Activated CD8-positive, alpha-beta memory T cell treated with anti-CD3 and anti-CD28 coated beads for 48 hours (primary cell): ENCODE measurements around the gene ABHD15.

Source experiments
- DNase-seq, 3 experiments: peaks; one replicate each; pipeline ENCODE4 v3.0.0-alpha.2; 2020; ENCODE audit warnings: low read depth in 2 of 3, low spot score in 2 of 3

Gene ABHD15

DNA sequence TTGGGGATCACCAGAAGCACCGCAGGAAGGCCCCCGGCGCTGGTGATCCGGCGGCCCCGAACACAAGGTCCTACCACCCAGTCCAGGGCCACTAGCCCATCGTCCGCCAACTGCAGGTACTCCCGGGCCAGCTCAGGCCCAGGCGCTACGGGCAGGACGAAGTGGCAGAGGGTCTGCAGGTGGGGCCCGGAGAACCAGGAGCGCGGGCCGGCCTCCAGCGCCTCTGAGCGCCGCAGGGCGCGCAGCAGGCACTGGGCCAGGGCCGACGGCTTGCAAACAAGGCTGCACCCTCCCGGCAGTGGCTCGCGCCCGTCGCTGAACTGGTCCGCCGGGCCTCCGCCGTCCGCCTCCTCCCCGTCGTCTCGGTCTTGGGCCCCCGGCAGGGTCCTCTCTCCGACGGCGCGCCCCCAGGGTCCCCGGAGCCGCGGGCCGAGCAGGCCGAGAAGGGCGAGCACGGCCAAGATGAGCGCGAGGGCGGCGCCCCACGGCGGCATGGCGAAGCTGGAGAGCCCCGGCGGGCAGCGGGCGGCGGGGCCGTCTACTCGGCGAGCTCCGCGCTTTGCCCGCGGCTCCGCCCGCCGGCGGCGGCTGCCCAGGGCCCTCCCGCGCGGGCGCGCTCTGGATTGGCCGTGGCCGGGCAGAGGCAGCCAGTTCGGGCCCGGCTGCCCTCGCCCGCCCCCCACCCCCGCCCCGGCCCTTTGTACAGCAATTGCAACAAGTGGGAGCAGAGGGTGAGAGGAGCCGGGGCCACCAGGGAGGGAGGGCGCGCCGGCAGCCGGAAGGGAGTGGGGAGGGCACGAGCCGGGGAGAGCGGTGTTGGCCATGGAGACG is at the start of gene ABHD15:
Gene ABHD15 (minus strand): TSS at position 565 of the 831 bp plus-strand sequence. CDS start 71 bp downstream, at position 494.
- DNase-seq, result peak in 2 of 3 experiments; percentile 53 to 55

- peak in 2 of 3 experiments; percentile 72 to 73 for DNase-seq
Measured at GRCh38 chr17:29615492-29616299, 48.9 kb upstream of the ABHD15 start.

DNA sequence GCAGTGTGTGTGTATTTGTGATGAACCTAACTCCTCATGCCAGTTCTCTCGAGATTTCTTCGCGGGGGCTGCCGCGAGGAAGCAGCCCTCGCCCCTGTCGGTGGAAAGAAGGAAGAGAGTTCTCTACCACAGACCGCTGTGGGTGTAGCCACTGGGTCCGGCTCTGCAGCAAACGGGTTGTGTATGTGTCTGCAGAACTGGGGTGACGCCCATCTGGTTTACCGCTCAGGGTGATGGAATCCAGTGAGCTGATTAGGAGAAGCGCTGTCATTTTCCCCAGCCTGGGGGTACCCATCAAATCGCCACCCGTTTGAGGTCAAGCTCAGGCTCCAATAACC is 48.2 kb upstream of the ABHD15 start:
- peak in 1 of 3 experiments; percentile 38 for DNase-seq

DNA sequence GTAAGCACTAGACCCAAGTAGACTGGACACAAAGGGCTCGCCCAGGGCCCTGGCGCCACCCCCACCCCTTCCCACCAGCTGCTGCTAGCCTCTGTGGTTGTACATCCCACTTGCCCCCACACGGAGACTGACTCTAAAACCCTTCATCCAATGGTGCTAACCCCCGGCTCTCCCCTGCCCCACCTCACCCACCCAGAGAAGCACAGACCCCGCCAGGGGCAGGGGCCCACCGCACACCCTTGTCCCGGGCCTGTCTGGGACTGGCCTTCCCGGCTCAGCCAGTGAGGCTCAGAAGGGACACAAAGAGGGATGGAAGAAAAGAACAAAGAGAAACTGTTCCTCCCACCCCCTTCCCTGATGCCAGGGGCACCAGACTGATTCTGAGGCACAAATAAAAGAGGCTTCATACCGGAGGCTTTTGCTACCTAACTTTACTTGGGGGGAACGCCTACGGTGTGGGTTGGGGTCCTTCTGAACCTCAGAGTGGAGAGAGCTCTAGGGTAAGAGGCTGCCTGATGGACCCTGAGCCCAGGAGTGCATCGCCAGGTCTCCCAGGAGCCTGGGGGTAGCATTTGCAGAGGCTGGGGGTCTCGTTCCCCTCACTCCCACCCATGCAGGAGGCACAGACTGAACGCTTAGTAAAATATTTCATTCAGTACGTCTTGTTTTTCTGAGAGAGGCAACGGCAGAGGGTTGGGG is 47.7 kb upstream of the ABHD15 start:
- no peak for DNase-seq

DNA sequence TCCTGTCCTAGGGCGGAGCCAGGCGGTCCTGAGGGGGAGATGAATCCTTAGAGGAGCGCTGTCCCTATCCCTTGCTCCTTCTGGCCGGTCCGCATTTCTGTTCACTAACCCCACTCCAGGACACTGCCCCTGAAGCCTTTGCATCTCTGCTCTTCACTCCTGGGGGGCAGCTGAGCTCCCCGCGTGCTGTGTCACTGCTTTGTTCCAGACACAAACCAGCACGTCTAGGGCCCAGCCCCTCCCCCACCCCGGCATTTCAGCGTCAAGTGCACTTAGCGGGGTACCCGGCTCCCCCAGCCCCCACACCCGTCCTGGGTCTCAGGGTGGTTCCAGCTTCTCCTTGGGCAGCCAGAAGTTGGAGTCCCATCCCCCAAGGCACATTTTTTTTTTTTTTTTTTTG is 47.0 kb upstream of the ABHD15 start:
- DNase-seq, result no peak

DNA sequence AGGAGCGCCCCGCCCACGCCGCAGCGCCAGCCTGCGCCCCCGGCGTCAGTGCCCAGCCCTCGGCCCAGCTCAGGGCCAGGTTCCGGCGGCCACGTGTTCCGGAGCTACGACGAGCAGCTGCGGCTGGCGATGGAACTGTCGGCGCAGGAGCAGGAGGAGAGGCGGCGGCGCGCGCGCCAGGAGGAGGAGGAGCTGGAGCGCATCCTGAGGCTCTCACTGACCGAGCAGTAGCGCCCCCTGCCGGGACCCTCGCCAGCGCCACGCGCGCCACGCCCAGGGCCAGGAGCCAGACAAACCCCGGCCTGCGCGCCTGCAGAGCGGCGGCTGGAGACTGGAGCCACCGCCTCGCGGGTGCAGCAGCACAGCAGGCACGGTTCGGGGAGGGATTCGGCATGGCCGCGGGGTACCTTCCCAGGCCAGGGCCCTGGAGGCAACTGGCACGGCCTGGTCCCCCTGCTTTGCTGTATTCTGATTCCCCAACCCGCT is 46.6 kb upstream of the ABHD15 start:
- peak; percentile 86 to 97 (median 97) for DNase-seq

DNA sequence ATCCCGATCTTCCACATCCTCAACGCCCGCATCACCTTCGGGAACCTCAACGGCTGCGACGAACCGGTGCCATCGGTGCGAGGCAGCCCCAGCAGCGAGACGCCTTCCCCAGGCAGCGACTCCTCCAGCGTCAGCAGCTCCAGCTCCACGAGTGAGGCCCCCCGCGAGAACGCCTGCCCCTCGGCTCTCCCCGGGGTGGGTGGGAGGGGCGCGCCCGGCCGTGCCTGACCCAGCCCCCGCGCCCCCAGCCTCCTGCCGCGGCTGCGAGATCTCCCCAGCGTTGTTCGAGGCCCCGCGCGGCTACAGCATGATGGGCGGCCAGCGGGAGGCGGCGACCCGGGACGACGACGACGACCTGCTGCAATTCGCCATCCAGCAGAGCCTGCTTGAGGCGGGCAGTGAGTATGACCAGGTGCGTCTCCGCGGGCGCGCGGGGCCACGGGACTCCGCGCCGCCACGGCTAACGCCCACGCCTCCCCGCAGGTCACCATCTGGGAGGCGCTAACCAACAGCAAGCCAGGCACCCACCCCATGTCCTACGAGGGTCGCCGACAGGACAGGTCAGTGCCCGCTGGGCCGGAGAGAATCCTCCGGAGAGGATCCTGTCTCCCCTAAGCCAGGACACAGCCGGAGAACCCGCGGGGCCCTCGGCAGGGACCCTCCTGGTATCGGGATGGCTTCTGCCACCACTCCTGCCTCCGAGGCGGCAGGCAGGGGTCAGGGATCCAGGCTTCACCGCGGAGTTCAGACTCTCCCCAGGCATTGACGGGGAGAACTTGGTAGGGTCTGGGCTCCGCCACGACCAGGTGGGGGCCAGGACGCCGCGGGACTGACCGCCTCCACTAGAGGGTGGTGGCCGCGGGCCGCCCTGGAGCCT is 45.8 kb upstream of the ABHD15 start:
- DNase-seq, result no peak

DNA sequence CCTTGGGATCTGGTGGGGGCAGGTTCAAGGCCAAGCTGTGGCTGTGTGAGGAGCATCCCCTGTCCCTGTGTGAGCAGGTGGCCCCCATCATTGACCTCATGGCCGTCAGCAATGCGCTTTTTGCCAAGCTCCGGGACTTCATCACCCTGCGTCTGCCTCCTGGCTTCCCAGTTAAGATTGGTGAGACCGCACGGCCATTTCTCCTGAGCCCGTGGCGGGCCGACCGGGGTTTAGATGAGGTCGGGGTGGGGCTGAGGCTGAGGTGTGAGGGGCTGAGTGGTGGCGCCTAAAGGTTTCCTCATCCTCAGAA is 45.2 kb upstream of the ABHD15 start:
- no peak for DNase-seq

GRCh38 chr17:29611351-29612093 is 44.7 kb upstream of the ABHD15 start:
- no peak for DNase-seq

- DNase-seq, result no peak
Measured at GRCh38 chr17:29610395-29610794, 43.6 kb upstream of the ABHD15 start.

DNA sequence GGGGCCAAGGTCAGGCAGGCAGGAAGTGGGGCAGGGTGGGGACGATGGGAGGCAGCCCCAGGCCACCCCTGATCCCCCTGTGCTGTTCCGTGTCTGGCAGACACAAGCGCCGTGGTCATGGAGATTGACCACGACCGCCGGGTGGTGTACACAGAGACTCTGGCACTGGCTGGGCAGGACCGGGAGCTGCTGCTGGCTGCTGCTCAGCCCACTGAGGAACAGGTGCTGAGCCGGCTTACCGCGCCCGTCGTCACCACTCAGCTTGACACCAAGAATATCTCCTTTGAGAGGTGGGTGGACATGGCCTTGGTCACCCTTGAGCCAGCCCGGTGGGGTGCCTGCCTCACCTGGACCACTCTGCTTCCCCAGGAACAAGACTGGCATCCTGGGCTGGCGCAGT is 42.1 kb upstream of the ABHD15 start:
- DNase-seq, result no peak

- no peak for DNase-seq
Measured at GRCh38 chr17:29607557-29608195, 40.8 kb upstream of the ABHD15 start.

DNA sequence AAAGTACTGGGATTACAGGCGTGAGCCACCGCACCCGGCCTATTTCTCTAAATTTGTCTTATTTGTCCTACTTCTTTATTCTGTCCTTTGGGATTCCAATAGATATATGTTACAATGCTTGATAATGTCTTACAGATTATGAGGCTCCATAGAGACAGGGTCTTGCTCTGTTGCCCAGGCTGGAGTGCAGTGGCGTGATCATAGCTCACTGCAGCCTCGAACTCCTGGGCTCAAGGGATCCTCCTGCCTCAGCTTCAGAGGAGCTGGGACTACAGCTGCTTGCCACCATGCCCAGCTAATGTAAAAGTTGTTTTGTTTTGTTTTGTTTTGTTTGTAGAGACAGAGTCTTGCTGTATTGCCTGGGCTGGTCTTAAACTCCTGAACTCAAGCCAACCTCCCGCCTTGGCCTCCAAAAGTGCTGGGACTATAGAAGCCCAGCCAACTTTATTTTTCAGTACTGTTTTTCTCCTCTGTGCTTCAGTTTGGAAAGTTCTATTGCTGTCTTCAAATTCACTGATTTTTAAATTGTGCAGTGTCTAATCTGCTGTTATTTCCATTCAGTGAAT is 36.4 kb upstream of the ABHD15 start:
- no peak for DNase-seq

- no peak for DNase-seq
Measured at GRCh38 chr17:29597361-29598172, 30.7 kb upstream of the ABHD15 start.

DNA sequence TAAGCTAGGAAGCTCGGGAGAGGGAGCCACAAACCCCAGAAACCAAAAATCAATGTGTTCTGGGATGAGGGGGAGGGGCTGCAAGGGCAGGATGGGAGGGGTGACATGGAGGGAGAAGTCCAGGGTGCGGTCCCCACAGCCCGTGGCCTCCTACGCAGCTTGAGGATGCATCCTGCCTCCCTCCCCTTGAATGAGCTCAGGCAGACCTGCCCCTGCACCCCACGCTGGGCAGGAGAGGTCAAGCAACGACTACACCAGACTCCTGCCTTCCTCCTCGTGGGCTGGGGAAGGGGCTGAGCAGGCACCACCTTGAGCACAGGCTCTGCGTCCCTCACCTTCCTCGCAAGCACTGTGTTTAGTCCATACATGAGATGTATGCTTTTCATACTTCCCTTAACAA is 30.0 kb upstream of the ABHD15 start:
- DNase-seq, result no peak

GRCh38 chr17:29595943-29596774 is 29.3 kb upstream of the ABHD15 start:
- DNase-seq, result no peak

DNA sequence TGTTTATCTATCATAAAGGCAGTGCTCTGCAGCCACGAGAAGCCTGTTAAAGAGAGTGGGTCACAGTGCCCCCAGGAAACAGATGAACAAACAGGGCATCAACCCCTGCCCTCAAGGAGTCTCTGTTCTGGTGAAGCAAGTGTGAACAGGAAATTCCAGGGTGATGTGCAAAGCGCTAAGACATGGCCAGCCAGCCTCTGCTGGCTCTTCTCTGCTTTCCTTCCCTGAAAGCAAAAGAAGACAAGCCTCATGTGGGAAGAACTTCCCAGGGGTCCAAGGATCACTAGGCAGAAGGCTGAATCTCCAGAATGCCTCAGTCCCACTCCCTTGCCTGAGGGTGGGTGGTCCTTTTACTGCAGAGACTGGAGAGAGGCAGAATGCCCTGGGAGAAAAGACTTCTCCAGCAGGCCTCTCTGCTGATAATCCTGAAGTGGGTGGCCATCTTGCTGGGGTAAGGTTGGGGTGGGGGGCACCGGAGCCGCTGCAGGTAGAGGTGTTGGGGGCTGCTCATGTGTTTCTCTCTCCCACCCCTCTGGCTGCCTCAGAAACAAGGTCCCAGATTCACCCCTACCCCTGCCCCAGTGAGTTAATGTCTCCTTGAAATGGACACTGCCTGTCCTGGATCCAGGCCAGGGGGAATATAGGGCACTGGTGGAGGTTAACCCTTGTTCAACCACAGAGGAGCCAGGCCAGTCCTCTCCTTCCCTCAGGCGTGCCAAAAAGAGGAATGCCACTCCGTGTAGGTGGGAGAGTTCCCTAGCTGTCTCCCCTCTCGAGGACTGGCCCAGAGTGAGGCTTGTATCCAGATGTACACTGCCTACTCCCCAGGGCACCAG is 28.5 kb upstream of the ABHD15 start:
- DNase-seq, result no peak
